CD4-positive, alpha-beta T cell (primary cell): ENCODE measurements around the gene ABHD1. TPM values are rescaled to one million over a fixed set of nuclear protein-coding genes. Genes with fewer than 3 reads are reported as not detected.
A peak's percentile ranks its signal among the peaks of the same experiment; 100 is the strongest.

ENCODE experiments used
- ATAC-seq: fragments of 200-7000 bp; cut with Tn5 transposase; one replicate; pipeline ENCODE4 v1.10.0; 2022; ENCODE audit warnings: mild to moderate bottlenecking; ENCODE audit not compliant: poor library complexity
- CTCF ChIA-PET: fragments of 350-600 bp; sonication (Branson Sonifier 250); formaldehyde crosslinking; loops from one replicate; lab custom pipeline; 2021; ENCODE audit warnings: antibody characterized with exemption, inconsistent platforms; lab: Charles Lee
- POLR2A ChIA-PET: fragments of 350-600 bp; sonication (Branson Sonifier 250); formaldehyde crosslinking; loops from one replicate; lab custom pipeline; 2021; ENCODE audit warnings: antibody characterized with exemption, inconsistent platforms; lab: Charles Lee
- DNase-seq, 14 experiments: peaks; one replicate each; pipeline ENCODE4 v3.0.0-alpha.2; 2013 to 2020; ENCODE audit warnings: mixed read lengths in 2 of 14
- H3K27ac ChIP-seq, 2 donors: one replicate each; pipeline versions ENCODE4 v1.5.1 to v1.7.0; 2013; ENCODE audit warnings: low read length in 2 of 2, low read depth in 1 of 2, mild to moderate bottlenecking in 1 of 2
- H3K27me3 ChIP-seq, 2 experiments: 1 replicate in 1 of 2; 2 replicates in 1 of 2; pipeline versions ENCODE4 v1.6.1 to v1.7.0; 2013; ENCODE audit warnings: low read length in 2 of 2, control low read depth in 1 of 2, mild to moderate bottlenecking in 1 of 2, moderate library complexity in 1 of 2; ENCODE audit not compliant: insufficient read depth in 2 of 2, control insufficient read depth in 1 of 2
- H3K36me3 ChIP-seq: one replicate; pipeline ENCODE4 v1.6.1; 2013; ENCODE audit warnings: low read length, control low read depth; ENCODE audit not compliant: insufficient read depth
- H3K4me1 ChIP-seq: one replicate; pipeline ENCODE4 v1.6.1; 2013; ENCODE audit warnings: low read length, control low read depth; ENCODE audit not compliant: insufficient read depth
- H3K4me3 ChIP-seq: one replicate; pipeline ENCODE4 v1.5.1; 2013; ENCODE audit warnings: mild to moderate bottlenecking, low read length, moderate library complexity
- H3K9me3 ChIP-seq, 2 experiments: 1 replicate in 1 of 2; 2 replicates in 1 of 2; pipeline versions ENCODE4 v1.6.1 to v1.7.0; 2013; ENCODE audit warnings: low read length in 2 of 2, mild to moderate bottlenecking in 2 of 2, control low read depth in 1 of 2, moderate library complexity in 1 of 2; ENCODE audit not compliant: control insufficient read depth in 1 of 2, insufficient read depth in 1 of 2
- H3K27ac Mint-ChIP-seq: one replicate; pipeline ENCODE4 v1.8.0; 2020; ENCODE audit warnings: mixed read lengths
- H3K27me3 Mint-ChIP-seq: one replicate; pipeline ENCODE4 v1.8.0; 2021; ENCODE audit warnings: mixed read lengths
- H3K36me3 Mint-ChIP-seq: one replicate; pipeline ENCODE4 v1.8.0; 2021; ENCODE audit warnings: low read depth, mixed read lengths
- H3K4me1 Mint-ChIP-seq: one replicate; pipeline ENCODE4 v1.8.0; 2021; ENCODE audit warnings: low read depth, mixed read lengths
- H3K4me3 Mint-ChIP-seq: one replicate; pipeline ENCODE4 v1.8.0; 2020; ENCODE audit warnings: mild to moderate bottlenecking, mixed read lengths
- H3K9me3 Mint-ChIP-seq: one replicate; pipeline ENCODE4 v1.8.0; 2020; ENCODE audit warnings: mixed read lengths
- intact Hi-C, 2 experiments: fragments of 100-400 bp; cut with DNase I in 1 of 2; cut with micrococcal nuclease in 1 of 2; formaldehyde crosslinking; loops; one replicate each; pipeline versions ENCODE4 v1.15.1 to v1.9.0; 2023 to 2025; cut with DNase I, micrococcal nuclease
- total RNA-seq, 174 experiments: library from RNA in 2 of 174; stranded (reverse) in 2 of 174; gene quantifications; one replicate each; pipeline ENCODE4 v1.2.3 and lab custom pipeline; 2021 to 2026
- TF ChIP-seq, protein P1 (sequence below): fragments of 200-600 bp; IDR thresholded peaks from one replicate; pipeline ENCODE4 v1.8.0; 2022; ENCODE audit warnings: antibody characterized with exemption, mild to moderate bottlenecking

The ABHD1 gene
- total RNA-seq, 2 experiments from 2014 or later: 1.0 to 1.3 TPM

DNA sequence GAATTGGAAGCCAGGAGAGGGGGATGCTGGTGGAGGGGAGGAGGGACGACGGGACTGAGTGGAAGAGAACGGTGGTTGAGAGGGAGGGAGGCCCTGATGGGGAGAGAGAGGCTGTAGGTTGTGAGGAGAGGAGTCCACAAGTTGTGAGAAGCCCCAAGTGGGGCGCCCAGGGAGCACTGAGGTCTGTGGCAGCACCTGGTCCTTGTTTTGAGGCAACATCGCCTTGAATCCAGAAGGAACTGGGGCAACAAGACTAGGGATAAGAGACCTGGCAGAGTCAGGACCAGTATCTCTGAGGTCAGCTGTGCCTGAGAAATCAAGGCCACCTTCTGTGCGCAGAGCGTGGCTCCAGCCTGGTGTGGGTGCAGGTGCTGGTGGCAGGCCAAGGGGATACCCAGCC lies 14.5 kb downstream of the ABHD1 start:
- DNase-seq (no peak), ATAC-seq (no peak)
- Mint-ChIP-seq H3K4me1 (peaks cover 13% of the 10 kb centered on the region), H3K36me3 (peaks cover 8% of the 10 kb centered on the region), H3K4me3 (peak overlapping the region; percentile 42), H3K9me3 (peaks cover 5% of the 10 kb centered on the region), H3K27ac (no peak overlapping the region), H3K27me3 (peaks cover 5% of the 10 kb centered on the region)
- Histone ChIP-seq H3K36me3 (no peaks in the 10 kb centered on the region), H3K4me1 (peaks cover 16% of the 10 kb centered on the region), H3K27me3 (no peaks in the 10 kb centered on the region), H3K4me3 (no peak overlapping the region), H3K9me3 (peaks cover 0 to 3% of the 10 kb centered on the region in 2 experiments), H3K27ac (no peak overlapping the region)
- TF ChIP-seq, protein P1, sequence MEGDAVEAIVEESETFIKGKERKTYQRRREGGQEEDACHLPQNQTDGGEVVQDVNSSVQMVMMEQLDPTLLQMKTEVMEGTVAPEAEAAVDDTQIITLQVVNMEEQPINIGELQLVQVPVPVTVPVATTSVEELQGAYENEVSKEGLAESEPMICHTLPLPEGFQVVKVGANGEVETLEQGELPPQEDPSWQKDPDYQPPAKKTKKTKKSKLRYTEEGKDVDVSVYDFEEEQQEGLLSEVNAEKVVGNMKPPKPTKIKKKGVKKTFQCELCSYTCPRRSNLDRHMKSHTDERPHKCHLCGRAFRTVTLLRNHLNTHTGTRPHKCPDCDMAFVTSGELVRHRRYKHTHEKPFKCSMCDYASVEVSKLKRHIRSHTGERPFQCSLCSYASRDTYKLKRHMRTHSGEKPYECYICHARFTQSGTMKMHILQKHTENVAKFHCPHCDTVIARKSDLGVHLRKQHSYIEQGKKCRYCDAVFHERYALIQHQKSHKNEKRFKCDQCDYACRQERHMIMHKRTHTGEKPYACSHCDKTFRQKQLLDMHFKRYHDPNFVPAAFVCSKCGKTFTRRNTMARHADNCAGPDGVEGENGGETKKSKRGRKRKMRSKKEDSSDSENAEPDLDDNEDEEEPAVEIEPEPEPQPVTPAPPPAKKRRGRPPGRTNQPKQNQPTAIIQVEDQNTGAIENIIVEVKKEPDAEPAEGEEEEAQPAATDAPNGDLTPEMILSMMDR: no peak
- ChIA-PET POLR2A (no interaction called here), CTCF (no interaction called here)
- intact Hi-C loops: loop anchor here in 1 of 2 experiments (5.0 kb wide), 1 partner anchor 239 kb away; no protein-coding TSS in a partner anchor

DNA sequence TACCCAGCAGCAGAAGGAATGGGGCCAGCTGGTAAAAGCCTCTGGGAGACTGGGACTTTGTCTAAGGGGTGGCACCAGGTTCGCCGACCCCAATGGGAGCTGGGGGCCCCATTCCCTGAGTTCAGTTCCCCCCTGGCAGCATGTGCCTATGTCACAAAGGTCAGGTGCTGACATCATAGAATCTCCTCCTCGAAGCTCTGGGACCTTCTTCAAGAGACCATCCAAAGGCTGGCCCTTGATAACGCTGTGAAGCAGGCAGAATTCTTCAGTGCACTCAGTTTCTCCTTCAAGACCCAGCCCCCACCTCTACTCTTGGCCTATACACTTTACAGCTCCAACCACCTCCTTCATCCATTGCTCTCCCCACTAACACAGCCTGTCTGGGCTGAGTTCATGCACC lies 15.7 kb downstream of the ABHD1 start, which contains the start of gene PRR30:
PRR30 (minus strand) TSS at position 101 of the 400 bp plus-strand sequence. CDS start 1,081 bp downstream, outside the sequence.
- H3K27me3 ChIP-seq: no peaks in the 10 kb centered on the region
- no peak within 1 kb of the TSS for H3K27ac ChIP-seq
- no peak for ATAC-seq
- H3K27me3 Mint-ChIP-seq: peaks cover 6% of the 10 kb centered on the region
- H3K4me3 ChIP-seq: no peak within 1 kb of the TSS
- no peak within 1 kb of the TSS for H3K27ac Mint-ChIP-seq
- H3K36me3 ChIP-seq: no peaks in the 10 kb centered on the region
- H3K9me3 ChIP-seq: peaks cover 0 to 3% of the 10 kb centered on the region in 2 experiments
- peaks cover 6% of the 10 kb centered on the region for H3K4me1 ChIP-seq
- H3K4me3 Mint-ChIP-seq: peak within 1 kb of the TSS; percentile 52
- DNase-seq: no peak
- peaks cover 3% of the 10 kb centered on the region for H3K4me1 Mint-ChIP-seq
- H3K36me3 Mint-ChIP-seq: no peaks in the 10 kb centered on the region
- TF ChIP-seq, protein P1: no peak
- peaks cover 5% of the 10 kb centered on the region for H3K9me3 Mint-ChIP-seq
- intact Hi-C loops: loop anchor here in 1 of 2 experiments (5.0 kb wide), 1 partner anchor 238 kb away; no protein-coding TSS in a partner anchor
- POLR2A ChIA-PET: no interaction called here
- CTCF ChIA-PET: interaction anchor here (0.6 kb wide), 1 partner anchor 30 kb away, joined by 3 read pairs; no protein-coding TSS in a partner anchor

GRCh38 chr2:27143285-27143684 lies 19.7 kb downstream of the ABHD1 start:
- peaks cover 0 to 4% of the 10 kb centered on the region in 2 experiments for H3K27me3 ChIP-seq
- Mint-ChIP-seq H3K4me3 (no peak overlapping the region), H3K27me3 (peaks cover 18% of the 10 kb centered on the region), H3K27ac (no peak overlapping the region), H3K9me3 (peaks cover 5% of the 10 kb centered on the region), H3K36me3 (no peaks in the 10 kb centered on the region), H3K4me1 (no peaks in the 10 kb centered on the region)
- ChIA-PET POLR2A (no interaction called here), CTCF (no interaction called here)
- no peaks in the 10 kb centered on the region for H3K4me1 ChIP-seq
- no peak overlapping the region for H3K4me3 ChIP-seq
- H3K9me3 ChIP-seq: peaks cover 0 to 3% of the 10 kb centered on the region in 2 experiments
- H3K36me3 ChIP-seq: no peaks in the 10 kb centered on the region
- intact Hi-C loops: no loop called here
- no peak for ATAC-seq
- TF ChIP-seq, protein P1: no peak
- no peak for DNase-seq
- no peak overlapping the region for H3K27ac ChIP-seq
